GM10847 (cell line): ENCODE measurements around the gene PARP11.

ENCODE experiments used
- POLR2A ChIP-seq: IDR thresholded peaks from 2 replicates; pipeline ENCODE4 v1.6.1; 2011; ENCODE audit not compliant: insufficient read length; ENCODE audit errors: extremely low read depth

The PARP11 gene

GRCh38 chr12:3837049-3837448 is 36.1 kb downstream of the PARP11 start:
- no peak for TF ChIP-seq POLR2A

GRCh38 chr12:3836641-3837040 is 36.6 kb downstream of the PARP11 start:
- TF ChIP-seq POLR2A, result no peak

- TF ChIP-seq POLR2A, result no peak
Measured at GRCh38 chr12:3835914-3836313, 37.3 kb downstream of the PARP11 start.

- TF ChIP-seq POLR2A, result no peak
Measured at GRCh38 chr12:3834774-3835173, 38.4 kb downstream of the PARP11 start.

- no peak for TF ChIP-seq POLR2A
Measured at GRCh38 chr12:3833670-3834310, 39.4 kb downstream of the PARP11 start.

- TF ChIP-seq POLR2A, result no peak
Measured at GRCh38 chr12:3832738-3833137, 40.5 kb downstream of the PARP11 start.

- no peak for TF ChIP-seq POLR2A
Measured at GRCh38 chr12:3828888-3829287, 44.3 kb downstream of the PARP11 start.

GRCh38 chr12:3827301-3828000 is 45.7 kb downstream of the PARP11 start:
- TF ChIP-seq POLR2A, result no peak

- no peak for TF ChIP-seq POLR2A
Measured at GRCh38 chr12:3821441-3821840, 51.8 kb downstream of the PARP11 start.

- TF ChIP-seq POLR2A, result no peak
Measured at GRCh38 chr12:3820122-3820521, 53.1 kb downstream of the PARP11 start.

- TF ChIP-seq POLR2A, result no peak
Measured at GRCh38 chr12:3816266-3816665, 56.9 kb downstream of the PARP11 start.

GRCh38 chr12:3815094-3815766 is 58.0 kb downstream of the PARP11 start:
- TF ChIP-seq POLR2A, result no peak

- TF ChIP-seq POLR2A, result no peak
Measured at GRCh38 chr12:3810540-3810939, 62.7 kb downstream of the PARP11 start.

GRCh38 chr12:3810016-3810370 is 63.2 kb downstream of the PARP11 start:
- TF ChIP-seq POLR2A, result no peak

GRCh38 chr12:3809357-3810015 is 63.7 kb downstream of the PARP11 start:
- TF ChIP-seq POLR2A, result no peak

- no peak for TF ChIP-seq POLR2A
Measured at GRCh38 chr12:3805077-3805476, 68.1 kb downstream of the PARP11 start.
